HepG2 (cell line): ENCODE data around the gene GPR85. TPM values are rescaled to one million over a fixed set of nuclear protein-coding genes. Genes with fewer than 3 reads are reported as not detected.
A peak's percentile ranks its signal among the peaks of the same experiment; 100 is the strongest.

Experiments used
- ERF ChIP-seq: IDR thresholded peaks from 2 replicates; pipeline ENCODE4 v1.6.1; 2018; ENCODE audit warnings: missing biosample characterization, missing genetic modification reagents
- HCFC1 ChIP-seq: fragments of 150-350 bp; IDR thresholded peaks from 2 replicates; pipeline ENCODE4 v1.6.1; 2014; ENCODE audit warnings: low read depth, low read length
- HDAC6 ChIP-seq: fragments of 200-600 bp; sonication (generic); IDR thresholded peaks from 2 replicates; pipeline ENCODE4 v1.7.0; 2017; ENCODE audit warnings: mild to moderate bottlenecking, antibody characterized with exemption, low read length, low read depth
- KDM3A ChIP-seq: IDR thresholded peaks from 2 replicates; pipeline ENCODE4 v1.6.1; 2018; ENCODE audit warnings: low read depth, missing compliant biosample characterization
- MYC ChIP-seq: sonication (generic); formaldehyde crosslinking; IDR thresholded peaks from 2 replicates; pipeline ENCODE4 v1.9.0; 2021; ENCODE audit warnings: missing genetic modification reagents, borderline replicate concordance
- NFYC ChIP-seq: IDR thresholded peaks from 2 replicates; pipeline ENCODE4 v1.6.1; 2016; ENCODE audit warnings: missing genetic modification reagents, missing compliant biosample characterization
- TBX2 ChIP-seq: sonication (generic); formaldehyde crosslinking; IDR thresholded peaks from 2 replicates; pipeline ENCODE4 v1.5.0; 2020; ENCODE audit warnings: missing genetic modification reagents, mild to moderate bottlenecking, borderline replicate concordance
- ZFP91 ChIP-seq: sonication (generic); formaldehyde crosslinking; IDR thresholded peaks from 2 replicates; pipeline ENCODE4 v1.9.0; 2022; ENCODE audit warnings: missing genetic modification reagents, mild to moderate bottlenecking, borderline replicate concordance
- ZHX2 ChIP-seq, 2 experiments: sonication (generic) in 1 of 2; formaldehyde crosslinking in 1 of 2; IDR thresholded peaks; 2 replicates each; pipeline versions ENCODE4 v1.6.1 to v1.9.0; 2014 to 2022; ENCODE audit warnings: antibody characterized with exemption in 1 of 2, borderline replicate concordance in 1 of 2, inconsistent platforms in 1 of 2, low read depth in 1 of 2, missing genetic modification reagents in 1 of 2
- ZNF263 ChIP-seq: sonication (generic); formaldehyde crosslinking; IDR thresholded peaks from 2 replicates; pipeline ENCODE4 v1.4.0; 2020; ENCODE audit warnings: missing genetic modification reagents
- ZNF317 ChIP-seq: sonication (generic); formaldehyde crosslinking; IDR thresholded peaks from 2 replicates; pipeline ENCODE4 v1.5.0; 2020; ENCODE audit warnings: mild to moderate bottlenecking, missing genetic modification reagents
- ZNF34 ChIP-seq: sonication (generic); formaldehyde crosslinking; IDR thresholded peaks from 2 replicates; pipeline ENCODE4 v1.4.0; 2020; ENCODE audit warnings: mild to moderate bottlenecking, missing genetic modification reagents, borderline replicate concordance
- ZNF430 ChIP-seq: sonication (generic); formaldehyde crosslinking; IDR thresholded peaks from 2 replicates; pipeline ENCODE4 v1.9.0; 2021; ENCODE audit warnings: mild to moderate bottlenecking, missing genetic modification reagents
- polyA plus RNA-seq, 8 experiments: library from polyadenylated mRNA; depleted of rRNA in 3 of 8; stranded (reverse) in 7 of 8; unstranded in 1 of 8; fragments of >200 nt; fragmentation: Illumina TruSeq in 4 of 8; extraction: Trizol in 4 of 8; gene quantifications; 2 replicates each; pipeline versions ENCODE4 v1.2.1 to v1.2.3, GENCODE V29; 2011 to 2016; ENCODE audit warnings: low read depth in 4 of 8, missing spikeins in 1 of 8, mixed read lengths in 1 of 8; ENCODE audit not compliant: insufficient read depth in 1 of 8
- total RNA-seq, 5 experiments: library from RNA; depleted of rRNA; stranded (reverse); fragments of >200 nt; fragmentation: Illumina TruSeq; extraction: Trizol; gene quantifications; 2 replicates each; pipeline ENCODE4 v1.2.3, GENCODE V29; 2016; ENCODE audit warnings: low read depth in 1 of 5
- TF ChIP-seq, protein P1 (sequence below): IDR thresholded peaks from 2 replicates; pipeline ENCODE4 v1.6.1; 2018; ENCODE audit warnings: missing genetic modification reagents, mild to moderate bottlenecking, missing compliant biosample characterization
- TF ChIP-seq, protein P2 (sequence below): sonication (generic); formaldehyde crosslinking; IDR thresholded peaks from 2 replicates; pipeline ENCODE4 v1.4.0; 2020; ENCODE audit warnings: missing genetic modification reagents
- TF ChIP-seq, protein P3 (sequence below): sonication (generic); formaldehyde crosslinking; IDR thresholded peaks from 2 replicates; pipeline ENCODE4 v1.8.1; 2023; ENCODE audit warnings: mild to moderate bottlenecking, missing genetic modification reagents

GPR85 gene
- total and polyA plus RNA-seq, 2 of the 13 experiments (the other 11 are each of a cell fraction or from before 2014, with no cell fraction given) = not detected

- TF ChIP-seq, protein P1, sequence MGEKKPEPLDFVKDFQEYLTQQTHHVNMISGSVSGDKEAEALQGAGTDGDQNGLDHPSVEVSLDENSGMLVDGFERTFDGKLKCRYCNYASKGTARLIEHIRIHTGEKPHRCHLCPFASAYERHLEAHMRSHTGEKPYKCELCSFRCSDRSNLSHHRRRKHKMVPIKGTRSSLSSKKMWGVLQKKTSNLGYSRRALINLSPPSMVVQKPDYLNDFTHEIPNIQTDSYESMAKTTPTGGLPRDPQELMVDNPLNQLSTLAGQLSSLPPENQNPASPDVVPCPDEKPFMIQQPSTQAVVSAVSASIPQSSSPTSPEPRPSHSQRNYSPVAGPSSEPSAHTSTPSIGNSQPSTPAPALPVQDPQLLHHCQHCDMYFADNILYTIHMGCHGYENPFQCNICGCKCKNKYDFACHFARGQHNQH (CRISPR knock-in tag) = peak; percentile 64
- TF ChIP-seq MYC (CRISPR knock-in tag) = peak; percentile 51; the same call in 1 of the 2 replicates
- TF ChIP-seq, protein P2, sequence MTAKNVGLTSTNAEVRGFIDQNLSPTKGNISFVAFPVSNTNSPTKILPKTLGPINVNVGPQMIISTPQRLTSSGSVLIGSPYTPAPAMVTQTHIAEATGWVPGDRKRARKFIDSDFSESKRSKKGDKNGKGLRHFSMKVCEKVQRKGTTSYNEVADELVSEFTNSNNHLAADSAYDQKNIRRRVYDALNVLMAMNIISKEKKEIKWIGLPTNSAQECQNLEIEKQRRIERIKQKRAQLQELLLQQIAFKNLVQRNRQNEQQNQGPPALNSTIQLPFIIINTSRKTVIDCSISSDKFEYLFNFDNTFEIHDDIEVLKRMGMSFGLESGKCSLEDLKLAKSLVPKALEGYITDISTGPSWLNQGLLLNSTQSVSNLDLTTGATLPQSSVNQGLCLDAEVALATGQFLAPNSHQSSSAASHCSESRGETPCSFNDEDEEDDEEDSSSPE (CRISPR knock-in tag) = peak; percentile 79
- no peak for TF ChIP-seq ZNF34 (CRISPR knock-in tag)
- TF ChIP-seq ERF = no peak
- TF ChIP-seq, protein P3, sequence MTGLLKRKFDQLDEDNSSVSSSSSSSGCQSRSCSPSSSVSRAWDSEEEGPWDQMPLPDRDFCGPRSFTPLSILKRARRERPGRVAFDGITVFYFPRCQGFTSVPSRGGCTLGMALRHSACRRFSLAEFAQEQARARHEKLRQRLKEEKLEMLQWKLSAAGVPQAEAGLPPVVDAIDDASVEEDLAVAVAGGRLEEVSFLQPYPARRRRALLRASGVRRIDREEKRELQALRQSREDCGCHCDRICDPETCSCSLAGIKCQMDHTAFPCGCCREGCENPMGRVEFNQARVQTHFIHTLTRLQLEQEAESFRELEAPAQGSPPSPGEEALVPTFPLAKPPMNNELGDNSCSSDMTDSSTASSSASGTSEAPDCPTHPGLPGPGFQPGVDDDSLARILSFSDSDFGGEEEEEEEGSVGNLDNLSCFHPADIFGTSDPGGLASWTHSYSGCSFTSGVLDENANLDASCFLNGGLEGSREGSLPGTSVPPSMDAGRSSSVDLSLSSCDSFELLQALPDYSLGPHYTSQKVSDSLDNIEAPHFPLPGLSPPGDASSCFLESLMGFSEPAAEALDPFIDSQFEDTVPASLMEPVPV = no peak
- TF ChIP-seq HCFC1 = peak; percentile 84
- 0 out of 2 replicates have a peak, but pooled peaks have one; percentile 44 for TF ChIP-seq ZNF317
- peak; percentile 16; the same call in 1 of the 2 replicates for TF ChIP-seq TBX2 (CRISPR knock-in tag)
- TF ChIP-seq KDM3A (CRISPR knock-in tag) = 0 out of 2 replicates have a peak, but pooled peaks have one; percentile 36
- peak; percentile 41; the same call in 1 of the 2 replicates for TF ChIP-seq ZFP91
- TF ChIP-seq ZNF430 (CRISPR knock-in tag) = 0 out of 2 replicates have a peak, but pooled peaks have one; percentile 47
- TF ChIP-seq HDAC6 = no peak
- TF ChIP-seq ZHX2 (IDR thresholded peaks at IDR 0.05; ENCODE audit: low read depth) = peak; percentile 65; the same call in 1 of the 2 replicates
- TF ChIP-seq ZHX2 (CRISPR knock-in tag; IDR thresholded peaks at IDR 0.05; ENCODE audit: borderline replicate concordance) = no peak
- no peak for TF ChIP-seq ZNF263
- peak; percentile 58 for TF ChIP-seq NFYC (CRISPR knock-in tag)
Observed at GRCh38 chr7:113118074-113118959, 31.7 kb upstream of the GPR85 start, which contains the start of gene SMIM30 (continued).
